NT2/D1 (cell line): ENCODE measurements around the gene POLN.

ENCODE experiments used
- DNase-seq: peaks from one replicate; pipeline ENCODE4 v3.0.0-alpha.2; 2011; ENCODE audit warnings: low read depth, low spot score
- H3K27me3 ChIP-seq: 2 replicates; pipeline ENCODE4 v1.6.0; 2011; ENCODE audit warnings: mild to moderate bottlenecking; ENCODE audit not compliant: insufficient read length, insufficient read depth
- H3K36me3 ChIP-seq: 2 replicates; pipeline ENCODE4 v1.6.1; 2011; ENCODE audit warnings: mild to moderate bottlenecking, low read length, mixed read lengths; ENCODE audit not compliant: insufficient read depth, insufficient read length
- H3K4me1 ChIP-seq: 2 replicates; pipeline ENCODE4 v1.5.1; 2011; ENCODE audit not compliant: insufficient read depth, insufficient read length
- H3K4me3 ChIP-seq: 2 replicates; pipeline ENCODE4 v1.5.1; 2011; ENCODE audit warnings: low read depth; ENCODE audit not compliant: insufficient read length
- H3K9ac ChIP-seq: 2 replicates; pipeline ENCODE4 v1.6.0; 2011; ENCODE audit warnings: low read depth; ENCODE audit not compliant: insufficient read length
- H3K9me3 ChIP-seq: 2 replicates; pipeline ENCODE4 v1.5.1; 2011; ENCODE audit warnings: mild to moderate bottlenecking, low read length; ENCODE audit not compliant: insufficient read depth
- SUZ12 ChIP-seq: IDR thresholded peaks from 2 replicates; pipeline ENCODE4 v1.6.1; 2011; ENCODE audit not compliant: insufficient read length, insufficient read depth; ENCODE audit errors: extremely low read depth
- YY1 ChIP-seq: IDR thresholded peaks from 2 replicates; pipeline ENCODE4 v1.6.1; 2011; ENCODE audit not compliant: insufficient read length, insufficient read depth
- ZNF274 ChIP-seq: IDR thresholded peaks from 2 replicates; pipeline ENCODE4 v1.6.1; 2011; ENCODE audit warnings: mild to moderate bottlenecking, low read depth, low read length

Gene POLN

DNA sequence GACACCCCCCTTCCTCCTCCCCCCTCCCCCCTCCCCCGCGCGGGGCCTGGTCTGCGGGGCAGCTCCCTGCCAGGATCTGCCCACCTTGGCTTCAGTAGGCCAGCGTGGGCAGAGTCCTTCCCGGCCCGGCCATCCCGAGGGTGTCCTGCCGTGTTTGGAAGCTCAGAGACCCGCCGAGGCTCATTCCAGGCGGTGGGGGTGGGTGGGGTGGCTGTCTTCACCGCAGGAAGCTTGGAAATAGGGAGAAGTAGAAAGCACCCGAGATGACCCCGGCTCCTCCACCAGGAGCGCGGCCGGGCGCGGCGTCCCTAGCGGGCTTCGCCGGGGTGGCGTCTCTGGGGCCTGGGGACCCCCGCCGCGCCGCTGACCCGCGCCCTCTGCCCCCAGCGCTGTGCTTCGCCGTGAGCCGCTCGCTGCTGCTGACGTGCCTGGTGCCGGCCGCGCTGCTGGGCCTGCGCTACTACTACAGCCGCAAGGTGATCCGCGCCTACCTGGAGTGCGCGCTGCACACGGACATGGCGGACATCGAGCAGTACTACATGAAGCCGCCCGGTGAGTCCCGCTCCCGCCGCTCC, 181.2 kb downstream of the POLN start:
- H3K27me3 ChIP-seq: peaks cover 25% of the 10 kb centered on the region

DNA sequence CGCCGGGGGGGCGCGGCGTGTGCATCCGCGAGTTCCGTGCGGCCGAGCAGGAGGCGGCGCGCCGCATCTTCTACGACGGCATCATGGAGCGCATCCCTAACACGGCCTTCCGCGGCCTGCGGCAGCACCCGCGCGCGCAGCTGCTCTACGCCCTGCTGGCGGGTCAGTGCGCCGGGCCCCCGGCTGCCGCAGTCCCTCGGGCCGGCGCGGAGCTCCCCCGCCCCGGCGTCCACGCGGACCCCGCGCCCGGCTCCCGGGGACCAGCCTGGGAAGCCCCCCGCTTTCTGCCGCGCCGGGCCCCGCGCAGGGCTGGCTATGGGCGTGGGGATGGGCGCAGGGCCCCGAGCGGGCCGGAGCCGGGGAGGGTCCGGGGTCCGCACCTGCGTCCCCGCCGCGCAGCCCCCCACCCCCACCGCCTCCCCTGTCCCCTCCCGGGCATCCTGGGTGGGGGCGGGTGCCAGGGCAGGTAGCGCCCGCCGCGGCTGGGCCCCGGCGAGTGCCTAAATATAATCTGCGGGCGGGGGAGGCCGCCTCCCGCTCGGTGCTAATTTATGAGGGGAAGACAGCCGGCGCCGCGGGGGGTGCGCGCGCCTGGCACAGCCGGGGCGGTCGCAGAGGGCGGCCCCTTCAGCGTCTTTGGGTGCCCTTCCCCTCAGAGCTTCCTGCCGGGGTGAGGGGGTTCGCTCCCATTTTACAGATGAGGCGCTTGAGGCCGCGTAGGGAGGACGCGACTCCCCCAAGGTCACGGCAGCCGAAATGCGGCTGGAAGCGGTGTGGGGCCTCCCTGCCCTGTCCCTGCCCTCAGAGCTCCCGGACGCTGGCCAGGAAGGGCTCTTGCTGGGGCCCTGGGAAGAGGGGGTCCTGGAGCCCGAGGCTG, 182.0 kb downstream of the POLN start:
- peak overlapping the region; percentile 56 for H3K9ac ChIP-seq
- H3K27me3 ChIP-seq: peaks cover 27% of the 10 kb centered on the region
- peaks cover 7% of the 10 kb centered on the region for H3K36me3 ChIP-seq
- TF ChIP-seq YY1 (no peak), SUZ12 (no peak), ZNF274 (no peak)
- peaks cover 21% of the 10 kb centered on the region for H3K4me1 ChIP-seq
- peak overlapping the region; percentile 59 for H3K4me3 ChIP-seq
- no peak for DNase-seq
- H3K9me3 ChIP-seq: no peaks in the 10 kb centered on the region

More for the DNA sequence above, 181.2 kb downstream of the POLN start:
- no peak for TF ChIP-seq SUZ12
- no peak for TF ChIP-seq ZNF274
- no peak for TF ChIP-seq YY1
- peak overlapping the region; percentile 21 for H3K4me3 ChIP-seq
- H3K36me3 ChIP-seq: peaks cover 7% of the 10 kb centered on the region
- no peaks in the 10 kb centered on the region for H3K9me3 ChIP-seq
- DNase-seq: no peak
- H3K4me1 ChIP-seq: peaks cover 21% of the 10 kb centered on the region
- peak overlapping the region; percentile 67 for H3K9ac ChIP-seq

DNA sequence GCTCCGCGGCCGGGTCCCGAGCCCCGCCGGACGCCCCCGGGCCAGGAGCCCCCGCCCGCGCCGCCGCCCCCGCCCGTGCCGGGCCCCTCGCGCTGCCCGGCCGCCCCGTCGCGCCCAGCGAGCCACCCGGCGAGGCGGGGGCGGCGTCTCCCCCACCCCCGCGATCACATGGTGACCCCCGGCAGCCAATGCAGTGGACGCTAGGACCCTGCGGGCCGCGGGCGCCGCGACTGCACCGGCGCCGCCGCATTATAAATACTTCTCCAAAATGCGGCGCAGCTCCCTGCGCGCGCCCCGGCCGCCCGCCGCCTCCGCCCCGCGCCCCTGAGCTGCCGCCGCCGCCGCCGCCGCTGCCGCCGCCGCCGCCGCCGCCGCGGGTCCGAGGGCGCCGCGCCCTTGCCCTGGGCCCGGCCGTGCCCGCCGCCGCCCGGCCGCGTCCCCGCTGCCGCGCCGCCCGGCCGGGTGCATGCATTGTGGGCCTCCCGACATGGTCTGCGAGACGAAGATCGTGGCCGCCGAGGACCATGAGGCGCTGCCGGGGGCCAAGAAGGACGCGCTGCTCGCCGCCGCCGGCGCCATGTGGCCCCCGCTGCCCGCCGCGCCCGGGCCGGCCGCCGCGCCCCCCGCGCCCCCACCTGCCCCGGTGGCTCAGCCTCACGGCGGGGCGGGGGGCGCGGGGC, 182.7 kb downstream of the POLN start, which contains the start of gene NAT8L:
Gene NAT8L (plus strand): TSS at position 282 of the 680 bp plus-strand sequence. CDS start 185 bp downstream, at position 467.
- Histone ChIP-seq H3K9me3 (no peaks in the 10 kb centered on the region), H3K4me1 (peaks cover 19% of the 10 kb centered on the region), H3K36me3 (peaks cover 4% of the 10 kb centered on the region), H3K4me3 (peak within 1 kb of the TSS; percentile 59), H3K27me3 (peaks cover 27% of the 10 kb centered on the region), H3K9ac (peak within 1 kb of the TSS; percentile 76)
- TF ChIP-seq YY1 (no peak), ZNF274 (no peak), SUZ12 (no peak)
- DNase-seq: no peak

GRCh38 chr4:2058264-2059045, 183.5 kb downstream of the POLN start:
- no peak for DNase-seq
- peak overlapping the region; percentile 50 for H3K9ac ChIP-seq
- H3K4me3 ChIP-seq: peak overlapping the region; percentile 50
- H3K27me3 ChIP-seq: peaks cover 27% of the 10 kb centered on the region
- no peak for TF ChIP-seq ZNF274
- peak; percentile 59 for TF ChIP-seq SUZ12
- no peaks in the 10 kb centered on the region for H3K36me3 ChIP-seq
- no peaks in the 10 kb centered on the region for H3K9me3 ChIP-seq
- peaks cover 19% of the 10 kb centered on the region for H3K4me1 ChIP-seq

DNA sequence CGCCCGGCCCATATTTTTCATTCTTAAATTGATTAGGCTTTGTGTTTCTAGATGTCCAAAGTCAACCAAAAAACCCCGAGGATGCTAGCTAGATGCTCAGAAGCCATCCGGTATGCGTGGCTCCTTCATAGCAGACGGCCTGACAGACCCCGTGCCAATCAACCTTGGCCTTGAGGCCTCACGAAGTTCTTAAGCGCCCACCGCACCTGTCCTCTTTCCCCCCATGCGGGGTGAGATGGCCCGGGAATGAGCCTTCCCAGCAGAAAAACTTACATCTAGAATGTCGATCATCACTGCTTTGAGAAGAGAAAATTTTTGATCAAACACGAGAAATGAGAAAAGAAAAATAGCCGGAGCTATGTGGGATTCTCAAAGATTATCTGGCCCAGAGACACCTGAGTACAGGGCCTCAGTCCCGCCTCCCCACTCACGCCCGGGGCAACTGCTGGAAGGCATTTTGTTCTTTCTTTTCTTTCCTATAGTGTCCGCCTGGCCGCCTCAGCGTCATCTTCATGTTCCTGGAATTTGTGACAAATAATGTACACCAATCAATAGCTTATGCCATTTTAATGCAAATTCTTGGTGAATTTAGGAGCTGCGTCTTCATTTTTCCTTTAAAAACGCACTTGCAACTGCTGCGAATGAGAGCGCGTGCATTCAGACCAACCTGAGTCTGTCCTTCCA, 184.4 kb downstream of the POLN start:
- no peaks in the 10 kb centered on the region for H3K9me3 ChIP-seq
- no peak for DNase-seq
- no peak overlapping the region for H3K4me3 ChIP-seq
- no peaks in the 10 kb centered on the region for H3K36me3 ChIP-seq
- H3K9ac ChIP-seq: no peak overlapping the region
- peaks cover 27% of the 10 kb centered on the region for H3K27me3 ChIP-seq
- TF ChIP-seq YY1: no peak
- peaks cover 14% of the 10 kb centered on the region for H3K4me1 ChIP-seq

DNA sequence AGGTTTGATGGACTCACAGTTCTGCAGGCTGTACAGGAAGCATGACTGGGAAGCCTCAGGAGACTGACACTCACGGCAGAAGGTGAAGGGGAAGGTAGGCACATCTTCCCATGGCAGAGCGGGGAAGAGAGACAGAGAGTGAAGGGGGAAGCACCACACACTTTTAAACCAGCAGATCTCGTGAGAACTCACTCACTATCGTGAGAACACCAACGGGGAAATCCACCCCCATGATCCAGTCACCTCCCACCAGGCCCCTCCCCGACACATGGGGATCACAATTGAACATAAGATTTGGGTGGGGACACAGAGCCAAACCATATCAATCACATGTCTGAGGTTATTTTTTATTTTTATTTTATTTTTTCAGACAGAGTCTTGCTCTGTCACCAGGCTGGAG, 187.7 kb downstream of the POLN start:
- no peak overlapping the region for H3K9ac ChIP-seq
- H3K36me3 ChIP-seq: no peaks in the 10 kb centered on the region
- H3K27me3 ChIP-seq: peaks cover 27% of the 10 kb centered on the region
- H3K4me1 ChIP-seq: peaks cover 6% of the 10 kb centered on the region
- no peaks in the 10 kb centered on the region for H3K9me3 ChIP-seq
- no peak overlapping the region for H3K4me3 ChIP-seq
- no peak for DNase-seq
- TF ChIP-seq SUZ12: no peak
- no peak for TF ChIP-seq YY1
- no peak for TF ChIP-seq ZNF274
